PC-3 (cell line): Measurements from ENCODE around the gene PAQR9.

Experiments used
- CTCF ChIP-seq: fragments of 300-600 bp; sonication (generic); conservative IDR thresholded peaks from 2 replicates; pipeline ENCODE4 v1.5.1; 2017; ENCODE audit warnings: antibody characterized with exemption, low read depth, mild to moderate bottlenecking, low read length
- EZH2 ChIP-seq: fragments of 300-600 bp; sonication (generic); IDR thresholded peaks from one replicate; pipeline ENCODE4 v1.6.1; 2017; ENCODE audit warnings: antibody characterized with exemption, mild to moderate bottlenecking, low read length; ENCODE audit not compliant: unreplicated experiment

GRCh38 chr3:143004823-143005222, 41.3 kb upstream of the PAQR9 start:
- TF ChIP-seq CTCF, result no peak
- no peak for TF ChIP-seq EZH2
